RWPE2 (cell line): Measurements from ENCODE around the gene PHF24.

Experiments
- ATAC-seq: fragments of 200-7000 bp; cut with Tn5 transposase; 3 replicates; pipeline ENCODE4 v1.9.1; 2021; ENCODE audit warnings: low read depth
- DNase-seq: peaks from one replicate; pipeline ENCODE4 v3.0.0-alpha.2; 2020; ENCODE audit warnings: low spot score
- H3K27ac ChIP-seq: fragments of 450-650 bp; 2 replicates; pipeline ENCODE4 v1.5.1; 2017; ENCODE audit warnings: mild to moderate bottlenecking; ENCODE audit not compliant: poor library complexity, severe bottlenecking
- H3K27me3 ChIP-seq: fragments of 250-450 bp; sonication (Bioruptor Pico); 2 replicates; pipeline ENCODE4 v1.5.1; 2021; ENCODE audit warnings: mild to moderate bottlenecking, moderate library complexity; ENCODE audit not compliant: insufficient read depth, poor library complexity, severe bottlenecking
- H3K36me3 ChIP-seq: fragments of 250-450 bp; sonication (Bioruptor Pico); 2 replicates; pipeline ENCODE4 v1.5.1; 2020; ENCODE audit warnings: low read depth, mild to moderate bottlenecking, moderate library complexity
- H3K4me1 ChIP-seq: fragments of 250-450 bp; sonication (Bioruptor Pico); 2 replicates; pipeline ENCODE4 v1.5.1; 2021; ENCODE audit warnings: mild to moderate bottlenecking, moderate library complexity; ENCODE audit not compliant: insufficient read depth, poor library complexity, severe bottlenecking
- H3K4me3 ChIP-seq: fragments of 250-450 bp; sonication (Bioruptor Pico); 2 replicates; pipeline ENCODE4 v1.5.1; 2021; ENCODE audit warnings: mild to moderate bottlenecking, moderate library complexity; ENCODE audit not compliant: severe bottlenecking
- H3K9me3 ChIP-seq: fragments of 250-450 bp; sonication (Bioruptor Pico); 2 replicates; pipeline ENCODE4 v1.5.1; 2021; ENCODE audit warnings: mild to moderate bottlenecking, moderate library complexity; ENCODE audit not compliant: severe bottlenecking
- TF ChIP-seq, protein P1 (sequence below): fragments of 450-650 bp; IDR thresholded peaks from one replicate; pipeline ENCODE4 v1.5.1; 2017; ENCODE audit warnings: mild to moderate bottlenecking, moderate library complexity; ENCODE audit not compliant: poor library complexity, severe bottlenecking

PHF24 gene

DNA sequence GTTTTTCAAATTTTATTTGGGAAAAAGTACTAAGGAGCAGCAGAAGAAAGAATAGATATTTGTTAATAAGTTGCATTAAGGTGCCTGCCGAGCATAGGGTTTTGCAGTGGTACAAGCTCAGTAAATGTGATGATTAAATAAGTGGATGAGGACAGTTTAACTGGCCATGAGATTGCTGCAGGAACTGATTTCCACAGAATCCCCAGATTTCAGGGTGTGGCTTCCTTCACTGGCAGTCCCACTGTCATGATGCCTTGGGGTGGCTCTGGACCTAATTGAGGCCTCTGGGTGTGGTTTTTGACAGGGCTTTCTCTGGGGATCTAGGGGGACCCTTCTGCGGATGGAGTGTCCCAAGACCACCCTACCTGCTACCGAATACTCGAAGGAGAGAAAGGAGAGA is 1.4 kb downstream of the PHF24 start:
- Histone ChIP-seq H3K27ac (no peak overlapping the region), H3K36me3 (no peaks in the 10 kb centered on the region), H3K4me1 (no peaks in the 10 kb centered on the region), H3K9me3 (no peaks in the 10 kb centered on the region), H3K4me3 (no peak overlapping the region), H3K27me3 (peaks cover 51% of the 10 kb centered on the region)
- TF ChIP-seq, protein P1, sequence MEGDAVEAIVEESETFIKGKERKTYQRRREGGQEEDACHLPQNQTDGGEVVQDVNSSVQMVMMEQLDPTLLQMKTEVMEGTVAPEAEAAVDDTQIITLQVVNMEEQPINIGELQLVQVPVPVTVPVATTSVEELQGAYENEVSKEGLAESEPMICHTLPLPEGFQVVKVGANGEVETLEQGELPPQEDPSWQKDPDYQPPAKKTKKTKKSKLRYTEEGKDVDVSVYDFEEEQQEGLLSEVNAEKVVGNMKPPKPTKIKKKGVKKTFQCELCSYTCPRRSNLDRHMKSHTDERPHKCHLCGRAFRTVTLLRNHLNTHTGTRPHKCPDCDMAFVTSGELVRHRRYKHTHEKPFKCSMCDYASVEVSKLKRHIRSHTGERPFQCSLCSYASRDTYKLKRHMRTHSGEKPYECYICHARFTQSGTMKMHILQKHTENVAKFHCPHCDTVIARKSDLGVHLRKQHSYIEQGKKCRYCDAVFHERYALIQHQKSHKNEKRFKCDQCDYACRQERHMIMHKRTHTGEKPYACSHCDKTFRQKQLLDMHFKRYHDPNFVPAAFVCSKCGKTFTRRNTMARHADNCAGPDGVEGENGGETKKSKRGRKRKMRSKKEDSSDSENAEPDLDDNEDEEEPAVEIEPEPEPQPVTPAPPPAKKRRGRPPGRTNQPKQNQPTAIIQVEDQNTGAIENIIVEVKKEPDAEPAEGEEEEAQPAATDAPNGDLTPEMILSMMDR: no peak
- ATAC-seq: no peak
- no peak for DNase-seq

- Histone ChIP-seq H3K4me3 (no peak overlapping the region), H3K4me1 (no peaks in the 10 kb centered on the region), H3K27me3 (peaks cover 42% of the 10 kb centered on the region), H3K27ac (no peak overlapping the region), H3K36me3 (no peaks in the 10 kb centered on the region), H3K9me3 (no peaks in the 10 kb centered on the region)
- TF ChIP-seq, protein P1: no peak
- ATAC-seq (peak; percentile 91), DNase-seq (no peak)
Measured at GRCh38 chr9:34961574-34962490, 3.7 kb downstream of the PHF24 start.

DNA sequence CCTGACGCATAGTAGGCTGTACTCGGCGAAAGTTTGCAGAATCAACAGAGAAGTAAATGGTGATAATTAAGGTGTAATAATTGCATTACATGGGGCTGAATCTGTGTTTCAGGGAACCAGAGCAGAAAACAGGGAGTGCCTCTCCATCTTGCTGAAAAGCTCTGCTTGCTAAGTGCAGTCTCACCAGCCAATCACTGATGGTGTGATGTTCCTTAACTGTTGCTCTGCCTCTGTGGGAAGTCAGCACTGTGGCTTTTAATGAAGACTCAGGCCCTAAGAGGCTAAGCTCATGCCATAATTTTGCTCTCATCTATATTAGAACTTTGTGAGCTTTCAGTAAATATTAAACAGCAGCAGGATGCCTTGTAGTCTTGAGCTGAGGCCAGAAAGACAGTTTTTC is 4.5 kb downstream of the PHF24 start:
- no peaks in the 10 kb centered on the region for H3K4me1 ChIP-seq
- H3K27me3 ChIP-seq: peaks cover 41% of the 10 kb centered on the region
- H3K9me3 ChIP-seq: no peaks in the 10 kb centered on the region
- H3K4me3 ChIP-seq: no peak overlapping the region
- ATAC-seq (no peak), DNase-seq (no peak)
- H3K36me3 ChIP-seq: no peaks in the 10 kb centered on the region
- H3K27ac ChIP-seq: no peak overlapping the region
- TF ChIP-seq, protein P1: no peak

- no peak for DNase-seq
- peaks cover 46% of the 10 kb centered on the region for H3K27me3 ChIP-seq
- no peak for ATAC-seq
Measured at GRCh38 chr9:34963552-34963951, 5.5 kb downstream of the PHF24 start.

More at GRCh38 chr9:34963552-34963951, 5.5 kb downstream of the PHF24 start:
- H3K4me3 ChIP-seq: no peak overlapping the region
- no peak overlapping the region for H3K27ac ChIP-seq
- H3K36me3 ChIP-seq: no peaks in the 10 kb centered on the region
- TF ChIP-seq, protein P1: no peak
- H3K9me3 ChIP-seq: no peaks in the 10 kb centered on the region
- no peaks in the 10 kb centered on the region for H3K4me1 ChIP-seq
